Smooth muscle cell (in vitro differentiated cells): ENCODE data around the gene ETV5. TPM values are rescaled to one million over a fixed set of nuclear protein-coding genes. Genes with fewer than 3 reads are reported as not detected.

Experiments
- DNase-seq: peaks from one replicate; lab custom pipeline; 2025; ENCODE audit not compliant: unreplicated experiment; lab: John Stamatoyannopoulos, UW
- H2AFZ ChIP-seq: fragments of 200-600 bp; sonication (generic); 2 replicates; pipeline ENCODE4 v1.6.0; 2016; ENCODE audit warnings: antibody characterized with exemption, low read depth, mild to moderate bottlenecking
- H3F3A ChIP-seq: fragments of 200-600 bp; sonication (generic); 2 replicates; pipeline ENCODE4 v1.6.0; 2017; ENCODE audit warnings: antibody characterized with exemption, low read depth
- H3K27ac ChIP-seq: fragments of 200-600 bp; sonication (generic); 2 replicates; pipeline ENCODE4 v1.5.1; 2016; ENCODE audit warnings: low read depth, mild to moderate bottlenecking
- H3K27me3 ChIP-seq: fragments of 200-600 bp; sonication (generic); 2 replicates; pipeline ENCODE4 v1.6.1; 2016; ENCODE audit warnings: low read depth, mild to moderate bottlenecking
- H3K36me3 ChIP-seq: fragments of 200-600 bp; sonication (generic); 2 replicates; pipeline ENCODE4 v1.5.1; 2016; ENCODE audit warnings: low read depth
- H3K4me1 ChIP-seq: fragments of 200-600 bp; sonication (generic); 2 replicates; pipeline ENCODE4 v1.5.1; 2016; ENCODE audit warnings: low read depth
- H3K4me2 ChIP-seq: fragments of 200-600 bp; sonication (generic); 2 replicates; pipeline ENCODE4 v1.6.0; 2016; ENCODE audit warnings: mild to moderate bottlenecking
- H3K4me3 ChIP-seq: fragments of 200-600 bp; sonication (generic); 2 replicates; pipeline ENCODE4 v1.5.1; 2016; ENCODE audit warnings: mild to moderate bottlenecking
- H3K79me2 ChIP-seq: fragments of 200-600 bp; sonication (generic); 2 replicates; pipeline ENCODE4 v1.6.0; 2016; ENCODE audit warnings: low read depth, mild to moderate bottlenecking
- H3K9ac ChIP-seq: fragments of 200-600 bp; sonication (generic); 2 replicates; pipeline ENCODE4 v1.6.0; 2016; ENCODE audit warnings: low read depth
- H3K9me3 ChIP-seq: fragments of 200-600 bp; sonication (generic); replicated peaks from 2 replicates; pipeline ENCODE4 v1.5.1; 2016; ENCODE audit warnings: low read depth
- H4K20me1 ChIP-seq: fragments of 200-600 bp; sonication (generic); 2 replicates; pipeline ENCODE4 v1.6.0; 2016; ENCODE audit warnings: low read depth
- WGBS: methylation state at CpG from one replicate; pipeline ENCODE4 v1.1.7; 2016; ENCODE audit warnings: low lambda C conversion rate; 5-methylcytosine and 5-hydroxymethylcytosine counted together
- polyA plus RNA-seq: library from polyadenylated mRNA; unstranded; fragments of >200 nt; fragmentation: Nextera tagmentation; extraction: Ambion mirVana; gene quantifications from 2 replicates; pipeline ENCODE4 v1.2.1, GENCODE V29; 2016
- total RNA-seq: library from RNA; depleted of rRNA; stranded (reverse); fragments of >200 nt; gene quantifications from 2 replicates; pipeline ENCODE4 v1.2.3, GENCODE V29; 2014
- TF ChIP-seq, protein P1 (sequence below): fragments of 200-600 bp; sonication (generic); IDR thresholded peaks from 2 replicates; pipeline ENCODE4 v1.5.1; 2017; ENCODE audit warnings: borderline replicate concordance, mild to moderate bottlenecking, antibody characterized with exemption; ENCODE audit not compliant: insufficient read depth, poor library complexity, severe bottlenecking

Gene ETV5
- total and polyA plus RNA-seq, 2 experiments from 2014 or later, result 32.6 to 51.8 TPM

DNA sequence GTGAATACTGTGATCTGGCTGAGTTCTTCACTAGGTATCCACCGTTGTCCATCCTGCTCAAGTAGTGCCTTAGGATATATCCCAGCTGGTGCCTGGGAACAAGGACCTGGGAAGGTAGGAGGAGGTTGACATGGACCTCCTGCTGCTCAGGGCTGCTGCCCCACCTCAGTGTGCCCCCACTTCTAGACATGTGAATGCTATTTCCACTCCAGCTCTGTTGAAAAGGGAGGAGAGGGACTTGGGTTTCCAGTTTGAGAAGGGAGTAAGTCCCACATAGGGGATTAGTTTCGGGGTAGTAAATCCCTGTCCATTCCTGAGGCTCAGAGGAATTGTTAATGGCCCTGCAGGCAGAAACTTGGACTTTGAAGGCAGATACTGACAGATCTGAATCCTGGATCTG is 32.9 kb upstream of the ETV5 start:
- 49% methylated on average over 2 of the region's 2 CpGs for WGBS
- H3K9ac ChIP-seq, result no peak overlapping the region
- H3K4me1 ChIP-seq, result no peaks in the 10 kb centered on the region
- no peaks in the 10 kb centered on the region for H3K79me2 ChIP-seq
- no peak for DNase-seq
- no peaks in the 10 kb centered on the region for H3K9me3 ChIP-seq
- no peak overlapping the region for H3K4me2 ChIP-seq
- TF ChIP-seq, protein P1, sequence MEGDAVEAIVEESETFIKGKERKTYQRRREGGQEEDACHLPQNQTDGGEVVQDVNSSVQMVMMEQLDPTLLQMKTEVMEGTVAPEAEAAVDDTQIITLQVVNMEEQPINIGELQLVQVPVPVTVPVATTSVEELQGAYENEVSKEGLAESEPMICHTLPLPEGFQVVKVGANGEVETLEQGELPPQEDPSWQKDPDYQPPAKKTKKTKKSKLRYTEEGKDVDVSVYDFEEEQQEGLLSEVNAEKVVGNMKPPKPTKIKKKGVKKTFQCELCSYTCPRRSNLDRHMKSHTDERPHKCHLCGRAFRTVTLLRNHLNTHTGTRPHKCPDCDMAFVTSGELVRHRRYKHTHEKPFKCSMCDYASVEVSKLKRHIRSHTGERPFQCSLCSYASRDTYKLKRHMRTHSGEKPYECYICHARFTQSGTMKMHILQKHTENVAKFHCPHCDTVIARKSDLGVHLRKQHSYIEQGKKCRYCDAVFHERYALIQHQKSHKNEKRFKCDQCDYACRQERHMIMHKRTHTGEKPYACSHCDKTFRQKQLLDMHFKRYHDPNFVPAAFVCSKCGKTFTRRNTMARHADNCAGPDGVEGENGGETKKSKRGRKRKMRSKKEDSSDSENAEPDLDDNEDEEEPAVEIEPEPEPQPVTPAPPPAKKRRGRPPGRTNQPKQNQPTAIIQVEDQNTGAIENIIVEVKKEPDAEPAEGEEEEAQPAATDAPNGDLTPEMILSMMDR, result no peak
- H3K4me3 ChIP-seq, result no peak overlapping the region
- no peaks in the 10 kb centered on the region for H3K27me3 ChIP-seq
- no peak overlapping the region for H2AFZ ChIP-seq
- no peak overlapping the region for H3K27ac ChIP-seq
- no peaks in the 10 kb centered on the region for H3F3A ChIP-seq
- H4K20me1 ChIP-seq, result no peaks in the 10 kb centered on the region
- H3K36me3 ChIP-seq, result no peaks in the 10 kb centered on the region

GRCh38 chr3:186138272-186138981 is 29.5 kb upstream of the ETV5 start:
- Histone ChIP-seq H3F3A (no peaks in the 10 kb centered on the region), H4K20me1 (no peaks in the 10 kb centered on the region), H3K9me3 (no peaks in the 10 kb centered on the region), H3K36me3 (no peaks in the 10 kb centered on the region), H3K27ac (no peak overlapping the region), H3K4me2 (no peak overlapping the region), H3K4me3 (no peak overlapping the region), H3K4me1 (no peaks in the 10 kb centered on the region), H3K27me3 (no peaks in the 10 kb centered on the region), H3K9ac (no peak overlapping the region), H3K79me2 (no peaks in the 10 kb centered on the region), H2AFZ (no peak overlapping the region)
- 89% methylated on average over 12 of the region's 12 CpGs for WGBS
- DNase-seq, result no peak
- TF ChIP-seq, protein P1, result no peak

DNA sequence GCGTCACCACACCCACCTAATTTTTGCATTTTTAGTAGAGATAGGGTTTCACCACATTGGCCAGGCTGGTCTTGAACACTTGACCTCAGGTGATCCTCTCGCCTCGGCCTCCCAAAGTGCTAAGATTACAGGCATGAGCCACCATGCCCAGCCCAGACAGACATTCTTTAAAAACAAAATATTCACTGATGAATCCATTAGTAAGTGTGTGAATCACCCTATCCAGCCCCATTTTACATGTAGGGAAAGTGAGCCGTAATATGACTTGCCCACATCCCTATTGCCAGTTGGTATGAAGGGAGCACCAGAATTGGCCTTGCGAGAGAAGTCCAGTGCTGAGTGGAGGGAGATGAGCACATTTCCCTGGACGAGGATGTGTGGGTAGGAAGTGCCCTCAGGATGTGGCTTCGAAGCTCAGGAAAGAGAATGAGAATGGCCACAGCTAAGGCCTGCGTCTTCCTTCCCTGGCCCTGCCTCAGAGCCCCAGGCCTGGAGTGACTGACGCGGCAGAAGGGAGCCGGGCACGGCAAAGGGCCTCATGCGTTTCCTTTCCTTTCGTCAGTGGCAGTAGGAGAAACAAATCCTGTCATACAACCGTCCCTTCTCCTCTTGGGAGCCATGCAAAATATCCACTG is 28.3 kb upstream of the ETV5 start:
- no peak overlapping the region for H3K4me2 ChIP-seq
- no peak overlapping the region for H2AFZ ChIP-seq
- no peaks in the 10 kb centered on the region for H3K4me1 ChIP-seq
- no peak overlapping the region for H3K9ac ChIP-seq
- H3F3A ChIP-seq, result no peaks in the 10 kb centered on the region
- TF ChIP-seq, protein P1, result no peak
- no peak overlapping the region for H3K4me3 ChIP-seq
- H3K9me3 ChIP-seq, result no peaks in the 10 kb centered on the region
- no peaks in the 10 kb centered on the region for H4K20me1 ChIP-seq
- H3K79me2 ChIP-seq, result no peaks in the 10 kb centered on the region
- no peaks in the 10 kb centered on the region for H3K27me3 ChIP-seq
- no peak for DNase-seq
- WGBS, result 92% methylated on average over 15 of the region's 15 CpGs
- no peak overlapping the region for H3K27ac ChIP-seq
- H3K36me3 ChIP-seq, result no peaks in the 10 kb centered on the region
